HCT116 (cell line): ENCODE results near the gene ELOVL5. TPM values are rescaled to one million over a fixed set of nuclear protein-coding genes. Genes with fewer than 3 reads are reported as not detected.

Experiments
- ATAC-seq: fragments of 200-7000 bp; cut with Tn5 transposase; 2 replicates; pipeline ENCODE4 v1.9.1; 2020; ENCODE audit warnings: mild to moderate bottlenecking, moderate library complexity
- BruUV-seq: library from RNA; stranded (reverse); fragments of 400-500 nt; replicated peaks from 2 replicates; lab custom pipeline; 2021; lab: Mats Ljungman, UMichigan
- CTCF ChIA-PET: fragments of 300-600 bp; sonication (Branson Sonifier 250); formaldehyde crosslinking; loops from one replicate; lab custom pipeline; 2021; ENCODE audit warnings: antibody characterized with exemption; lab: Charles Lee
- POLR2A ChIA-PET: fragments of 300-600, 350-600 bp; sonication (Branson Sonifier 250); formaldehyde crosslinking; loops from one replicate; lab custom pipeline; 2021; ENCODE audit warnings: antibody characterized with exemption; lab: Charles Lee
- RAD21 ChIA-PET, 2 experiments: fragments of 300-600 bp; sonication (Branson Sonifier 250); formaldehyde crosslinking; loops; one replicate each; lab custom pipeline; 2023; ENCODE audit warnings: low total read pairs in 2 of 2; ENCODE audit not compliant: uncharacterized antibody in 2 of 2, unreplicated experiment in 2 of 2, low non-redundant PET in 1 of 2; lab: Charles Lee
- DNase-seq: peaks from one replicate; pipeline ENCODE4 v3.0.0-alpha.2; 2010; ENCODE audit warnings: low read depth, low spot score
- H2AFZ ChIP-seq: fragments of 200-600 bp; shearing (Covaris generic), sonication (generic); 2 replicates; pipeline ENCODE4 v1.6.1; 2017; ENCODE audit warnings: low read depth, mixed run types, mixed read lengths, antibody characterized with exemption, low read length; ENCODE audit not compliant: poor library complexity, severe bottlenecking
- H3K27ac ChIP-seq: 2 replicates; pipeline ENCODE4 v1.5.1; 2012; ENCODE audit warnings: low read depth, low read length
- H3K27me3 ChIP-seq: fragments of 200-600 bp; sonication (generic); 2 replicates; pipeline ENCODE4 v1.6.1; 2016; ENCODE audit warnings: mixed run types, low read length, mixed read lengths; ENCODE audit not compliant: insufficient read depth
- H3K36me3 ChIP-seq, 2 experiments: fragments of 200-500 bp in 1 of 2; fragments of 200-600 bp in 1 of 2; sonication (Bioruptor generic) in 1 of 2; sonication (generic) in 1 of 2; 2 replicates each; pipeline versions ENCODE4 v1.5.1 to v1.6.1; 2014 to 2016; ENCODE audit warnings: low read length in 2 of 2, inconsistent platforms in 1 of 2, mixed read lengths in 1 of 2, mixed run types in 1 of 2; ENCODE audit not compliant: insufficient read depth in 2 of 2, control insufficient read depth in 1 of 2
- H3K4me1 ChIP-seq, 2 experiments: fragments of 200-600 bp in 1 of 2; sonication (generic) in 1 of 2; 2 replicates each; pipeline versions ENCODE4 v1.5.1 to v1.6.1; 2012 to 2017; ENCODE audit warnings: low read length in 2 of 2, inconsistent platforms in 1 of 2, mild to moderate bottlenecking in 1 of 2, mixed read lengths in 1 of 2, mixed run types in 1 of 2, moderate library complexity in 1 of 2; ENCODE audit not compliant: insufficient read depth in 2 of 2, control insufficient read depth in 1 of 2
- H3K4me2 ChIP-seq: fragments of 200-600 bp; sonication (generic); 2 replicates; pipeline ENCODE4 v1.6.1; 2017; ENCODE audit warnings: mixed run types, low read length, mixed read lengths
- H3K4me3 ChIP-seq, 2 experiments: fragments of 200-600 bp in 1 of 2; sonication (generic) in 1 of 2; replicated peaks in 1 of 2; 2 replicates each; pipeline ENCODE4 v1.5.1; 2011 to 2016; ENCODE audit warnings: low read length in 2 of 2, control low read depth in 1 of 2, low read depth in 1 of 2, mild to moderate bottlenecking in 1 of 2, mixed read lengths in 1 of 2, mixed run types in 1 of 2
- H3K79me2 ChIP-seq: fragments of 200-600 bp; sonication (generic); 2 replicates; pipeline ENCODE4 v1.6.1; 2017; ENCODE audit warnings: mild to moderate bottlenecking, mixed run types, low read length, moderate library complexity, mixed read lengths; ENCODE audit not compliant: insufficient read depth
- H3K9ac ChIP-seq: fragments of 200-600 bp; sonication (generic); 2 replicates; pipeline ENCODE4 v1.6.1; 2016; ENCODE audit warnings: low read length, mixed read lengths
- H3K9me2 ChIP-seq: fragments of 200-600 bp; sonication (generic), shearing (Covaris generic); 2 replicates; pipeline ENCODE4 v1.6.1; 2017; ENCODE audit warnings: mixed run types, mild to moderate bottlenecking, moderate library complexity; ENCODE audit not compliant: insufficient read depth
- H3K9me3 ChIP-seq, 2 experiments: fragments of 200-500 bp in 1 of 2; fragments of 200-600 bp in 1 of 2; sonication (Bioruptor generic) in 1 of 2; sonication (generic) in 1 of 2; 2 replicates each; pipeline ENCODE4 v1.6.1; 2014 to 2017; ENCODE audit warnings: low read length in 2 of 2, mixed read lengths in 2 of 2, inconsistent platforms in 1 of 2, low read depth in 1 of 2, mild to moderate bottlenecking in 1 of 2, mixed run types in 1 of 2, moderate library complexity in 1 of 2; ENCODE audit not compliant: control insufficient read depth in 1 of 2, insufficient read depth in 1 of 2
- H4K20me1 ChIP-seq: fragments of 200-600 bp; sonication (generic), shearing (Covaris generic); 2 replicates; pipeline ENCODE4 v1.6.1; 2017; ENCODE audit warnings: mixed run types, mild to moderate bottlenecking, moderate library complexity; ENCODE audit not compliant: insufficient read depth
- SRF ChIP-seq: IDR thresholded peaks from 2 replicates; pipeline ENCODE4 v1.6.1; 2012; ENCODE audit warnings: low read depth
- intact Hi-C: fragments of 100-400 bp; cut with micrococcal nuclease; formaldehyde crosslinking; loops from 2 replicates; pipeline ENCODE4 v1.10.0; 2022
- total RNA-seq: library from RNA; stranded (reverse); gene quantifications from one replicate; pipeline ENCODE4 v1.2.1, GENCODE V29; 2021; ENCODE audit not compliant: unreplicated experiment
- TF ChIP-seq, protein P1 (sequence below): IDR thresholded peaks from 2 replicates; pipeline ENCODE4 v1.6.1; 2012; ENCODE audit warnings: low read depth
- TF ChIP-seq, protein P2 (sequence below): IDR thresholded peaks from 2 replicates; pipeline ENCODE4 v1.6.1; 2012

ELOVL5 gene
- total RNA-seq, 1 experiment from 2014 or later, result 85.3 TPM

DNA sequence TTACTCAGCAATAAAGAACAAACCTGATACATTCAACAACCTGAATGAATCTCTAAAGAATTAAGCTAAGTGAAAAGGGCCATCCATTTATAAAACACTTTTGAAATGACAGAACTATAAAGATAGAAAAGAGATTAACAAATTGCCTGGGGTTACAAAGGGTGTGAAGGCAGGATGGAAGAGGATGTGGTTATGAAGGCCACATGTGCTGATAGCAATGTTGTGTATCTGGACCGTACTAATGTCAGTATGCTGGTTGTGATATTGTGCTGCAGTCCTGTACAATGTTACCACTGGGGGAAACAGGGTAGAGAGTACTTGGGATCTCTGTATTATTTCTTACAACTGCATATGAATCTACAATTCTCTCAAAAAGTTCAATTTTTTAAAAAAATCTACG lies 36.4 kb downstream of the ELOVL5 start (continued):
- TF ChIP-seq, protein P1, sequence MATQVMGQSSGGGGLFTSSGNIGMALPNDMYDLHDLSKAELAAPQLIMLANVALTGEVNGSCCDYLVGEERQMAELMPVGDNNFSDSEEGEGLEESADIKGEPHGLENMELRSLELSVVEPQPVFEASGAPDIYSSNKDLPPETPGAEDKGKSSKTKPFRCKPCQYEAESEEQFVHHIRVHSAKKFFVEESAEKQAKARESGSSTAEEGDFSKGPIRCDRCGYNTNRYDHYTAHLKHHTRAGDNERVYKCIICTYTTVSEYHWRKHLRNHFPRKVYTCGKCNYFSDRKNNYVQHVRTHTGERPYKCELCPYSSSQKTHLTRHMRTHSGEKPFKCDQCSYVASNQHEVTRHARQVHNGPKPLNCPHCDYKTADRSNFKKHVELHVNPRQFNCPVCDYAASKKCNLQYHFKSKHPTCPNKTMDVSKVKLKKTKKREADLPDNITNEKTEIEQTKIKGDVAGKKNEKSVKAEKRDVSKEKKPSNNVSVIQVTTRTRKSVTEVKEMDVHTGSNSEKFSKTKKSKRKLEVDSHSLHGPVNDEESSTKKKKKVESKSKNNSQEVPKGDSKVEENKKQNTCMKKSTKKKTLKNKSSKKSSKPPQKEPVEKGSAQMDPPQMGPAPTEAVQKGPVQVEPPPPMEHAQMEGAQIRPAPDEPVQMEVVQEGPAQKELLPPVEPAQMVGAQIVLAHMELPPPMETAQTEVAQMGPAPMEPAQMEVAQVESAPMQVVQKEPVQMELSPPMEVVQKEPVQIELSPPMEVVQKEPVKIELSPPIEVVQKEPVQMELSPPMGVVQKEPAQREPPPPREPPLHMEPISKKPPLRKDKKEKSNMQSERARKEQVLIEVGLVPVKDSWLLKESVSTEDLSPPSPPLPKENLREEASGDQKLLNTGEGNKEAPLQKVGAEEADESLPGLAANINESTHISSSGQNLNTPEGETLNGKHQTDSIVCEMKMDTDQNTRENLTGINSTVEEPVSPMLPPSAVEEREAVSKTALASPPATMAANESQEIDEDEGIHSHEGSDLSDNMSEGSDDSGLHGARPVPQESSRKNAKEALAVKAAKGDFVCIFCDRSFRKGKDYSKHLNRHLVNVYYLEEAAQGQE, result no peak

DNA sequence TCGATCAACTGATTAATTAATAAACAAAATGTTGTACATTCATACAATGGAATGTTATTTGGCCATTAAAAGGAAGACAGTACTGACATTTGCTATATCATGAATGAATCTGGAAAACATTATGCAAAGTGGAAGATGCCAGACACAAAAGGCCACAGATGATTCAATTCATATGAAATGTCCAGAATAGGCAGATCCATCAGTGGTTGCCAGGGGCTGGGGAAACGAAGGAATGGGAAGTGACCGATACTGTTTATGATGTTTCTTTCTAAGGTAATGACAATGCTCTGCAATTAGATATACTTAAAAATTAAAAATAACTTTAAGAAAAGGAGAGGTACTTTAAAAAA lies 37.2 kb downstream of the ELOVL5 start:
- no peaks in the 10 kb centered on the region for H3K27me3 ChIP-seq
- H3K9me2 ChIP-seq, result no peaks in the 10 kb centered on the region
- H3K4me3 ChIP-seq, result no peak overlapping the region
- peaks cover 5% of the 10 kb centered on the region; the same call in 1 of the 2 replicates for H4K20me1 ChIP-seq
- no peaks in the 10 kb centered on the region for H3K9me3 ChIP-seq
- DNase-seq, result no peak
- no peak for ATAC-seq
- intact Hi-C loops, result no loop called here
- peaks cover 97% of the 10 kb centered on the region for H3K79me2 ChIP-seq
- ChIA-PET RAD21 (no interaction called here), CTCF (no interaction called here), POLR2A (no interaction called here)
- no peak overlapping the region for H3K27ac ChIP-seq
- no peaks in the 10 kb centered on the region for H3K36me3 ChIP-seq
- BruUV-seq, result no TSS peak
- no peak for TF ChIP-seq SRF
- TF ChIP-seq, protein P2, sequence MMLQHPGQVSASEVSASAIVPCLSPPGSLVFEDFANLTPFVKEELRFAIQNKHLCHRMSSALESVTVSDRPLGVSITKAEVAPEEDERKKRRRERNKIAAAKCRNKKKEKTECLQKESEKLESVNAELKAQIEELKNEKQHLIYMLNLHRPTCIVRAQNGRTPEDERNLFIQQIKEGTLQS, result no peak
- no peak overlapping the region for H3K4me2 ChIP-seq
- no peak overlapping the region for H2AFZ ChIP-seq
- H3K4me1 ChIP-seq, result peaks cover 0 to 16% of the 10 kb centered on the region in 2 experiments; a peak in 2 of 4 replicates
- H3K9ac ChIP-seq, result no peak overlapping the region
